ENCODE data around the gene TLR2. TPM values are rescaled to one million over a fixed set of nuclear protein-coding genes. Genes with fewer than 3 reads are reported as not detected.

The TLR2 gene
- total RNA-seq, 4 donors from 2014 or later: 21.7 to 91.5 (median 56.8) TPM

DNA sequence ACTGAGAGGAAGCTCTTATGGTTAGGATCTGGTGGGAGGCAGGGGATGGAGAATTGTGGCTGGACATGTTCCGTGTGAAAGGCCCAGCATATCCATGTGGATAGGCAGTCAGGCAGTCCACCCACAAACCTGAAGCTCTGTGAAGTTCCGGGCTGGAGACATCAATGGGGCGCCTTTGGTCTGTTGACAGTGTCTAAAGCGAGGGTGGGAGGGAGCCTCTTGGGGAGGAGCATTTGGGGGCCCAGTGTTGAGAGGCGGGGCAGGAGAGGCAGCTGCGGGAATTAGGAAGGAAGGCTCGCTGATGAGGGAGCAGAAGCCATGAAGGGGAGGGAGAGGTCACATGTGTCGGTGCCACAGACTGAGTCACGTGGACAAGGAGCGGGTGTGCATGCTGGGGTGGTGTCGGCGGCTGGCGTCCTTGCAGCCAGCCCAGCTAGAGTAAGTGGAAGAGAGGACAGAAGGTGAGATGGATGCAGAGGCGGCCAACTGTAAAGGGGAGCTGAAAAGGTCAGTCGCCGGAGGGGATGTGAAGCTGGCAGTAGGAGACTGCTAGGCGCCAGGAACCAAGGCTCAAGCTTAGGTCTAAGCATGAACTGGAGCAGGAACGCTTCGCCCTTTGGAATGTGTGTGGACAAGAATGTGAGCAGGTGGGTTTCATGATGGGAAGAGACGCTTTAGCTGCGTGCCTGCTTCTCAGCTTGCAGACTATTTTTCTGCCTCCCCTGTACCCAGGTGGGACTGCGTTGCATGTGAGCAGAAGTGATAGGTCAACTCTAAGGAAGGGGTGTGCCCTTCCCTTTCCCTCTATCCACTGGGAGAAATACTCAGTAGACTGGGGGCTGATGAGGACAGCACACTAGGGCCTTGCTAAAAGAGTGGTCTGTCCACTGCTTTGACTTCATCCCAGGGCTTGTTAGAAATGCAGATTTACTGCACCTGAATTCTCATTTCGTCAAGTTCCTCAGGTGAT, 44.0 kb upstream of the TLR2 start:
- TF ChIP-seq, protein P1, sequence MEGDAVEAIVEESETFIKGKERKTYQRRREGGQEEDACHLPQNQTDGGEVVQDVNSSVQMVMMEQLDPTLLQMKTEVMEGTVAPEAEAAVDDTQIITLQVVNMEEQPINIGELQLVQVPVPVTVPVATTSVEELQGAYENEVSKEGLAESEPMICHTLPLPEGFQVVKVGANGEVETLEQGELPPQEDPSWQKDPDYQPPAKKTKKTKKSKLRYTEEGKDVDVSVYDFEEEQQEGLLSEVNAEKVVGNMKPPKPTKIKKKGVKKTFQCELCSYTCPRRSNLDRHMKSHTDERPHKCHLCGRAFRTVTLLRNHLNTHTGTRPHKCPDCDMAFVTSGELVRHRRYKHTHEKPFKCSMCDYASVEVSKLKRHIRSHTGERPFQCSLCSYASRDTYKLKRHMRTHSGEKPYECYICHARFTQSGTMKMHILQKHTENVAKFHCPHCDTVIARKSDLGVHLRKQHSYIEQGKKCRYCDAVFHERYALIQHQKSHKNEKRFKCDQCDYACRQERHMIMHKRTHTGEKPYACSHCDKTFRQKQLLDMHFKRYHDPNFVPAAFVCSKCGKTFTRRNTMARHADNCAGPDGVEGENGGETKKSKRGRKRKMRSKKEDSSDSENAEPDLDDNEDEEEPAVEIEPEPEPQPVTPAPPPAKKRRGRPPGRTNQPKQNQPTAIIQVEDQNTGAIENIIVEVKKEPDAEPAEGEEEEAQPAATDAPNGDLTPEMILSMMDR (IDR thresholded peaks at IDR 0.05; ENCODE audit: low read depth): no peak

DNA sequence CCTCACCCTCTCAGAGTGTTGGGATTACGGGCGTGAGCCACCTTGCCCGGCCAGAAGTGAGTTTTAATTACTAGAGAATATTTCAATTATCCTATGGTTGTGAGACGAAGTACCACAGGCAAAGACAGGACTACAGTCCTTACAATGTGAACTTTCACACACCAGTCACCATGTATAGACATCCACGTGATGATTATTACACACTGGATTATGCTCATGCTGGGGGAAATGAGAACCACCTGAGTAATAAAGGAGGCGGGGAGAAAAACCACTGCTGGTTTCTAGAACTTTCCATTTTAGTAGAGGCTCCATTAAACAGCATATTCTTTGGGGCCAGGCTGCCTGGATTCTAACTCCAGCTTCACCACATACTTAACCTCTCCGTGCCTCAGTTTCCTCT, 42.5 kb upstream of the TLR2 start:
- TF ChIP-seq, protein P1 (IDR thresholded peaks at IDR 0.05; ENCODE audit: low read depth): no peak

DNA sequence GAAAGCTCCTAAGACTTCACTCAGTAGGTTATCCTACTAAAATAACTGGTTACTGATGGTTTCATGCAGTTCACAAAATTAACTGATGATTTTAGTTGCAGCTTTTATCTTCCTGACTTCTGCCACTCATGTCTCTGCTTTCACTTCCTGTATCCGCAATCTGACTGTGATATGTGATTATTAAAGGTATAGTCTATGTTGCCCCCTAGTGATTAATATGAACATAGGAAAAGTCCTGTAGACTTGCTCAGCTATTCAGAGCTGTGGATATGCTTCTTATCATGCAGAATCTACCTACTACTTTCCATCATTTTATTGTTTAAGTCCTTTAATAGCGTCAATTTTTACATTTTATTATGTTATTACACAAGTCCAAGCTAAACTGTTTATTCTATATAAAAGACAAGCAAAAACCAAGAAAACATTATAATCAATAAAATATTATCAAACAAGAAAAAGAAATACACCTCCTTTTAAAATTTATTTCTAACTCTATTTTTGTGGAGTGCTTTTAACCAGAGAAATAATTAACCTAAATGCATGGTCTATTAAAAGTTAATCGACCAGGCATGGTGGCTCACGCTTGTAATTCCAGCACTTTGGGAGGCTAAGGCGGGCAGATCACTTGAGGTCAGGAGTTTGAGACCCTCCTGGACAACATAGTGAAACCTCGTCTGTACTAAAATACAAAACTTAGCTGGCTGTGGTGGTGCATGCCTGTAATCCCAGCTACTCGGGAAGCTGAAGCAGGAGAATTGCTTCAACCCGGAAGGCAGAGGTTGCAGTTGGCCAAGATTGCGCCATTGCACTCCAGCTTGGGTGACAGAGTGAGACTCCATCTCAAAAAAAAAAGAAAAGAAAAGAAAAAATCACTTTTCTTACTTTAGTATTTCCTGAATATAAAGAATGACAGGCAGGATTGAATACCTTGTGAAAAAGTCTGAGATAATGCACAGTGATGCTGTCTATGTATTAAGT, 40.4 kb upstream of the TLR2 start:
- TF ChIP-seq, protein P1 (IDR thresholded peaks at IDR 0.05; ENCODE audit: low read depth): no peak

DNA sequence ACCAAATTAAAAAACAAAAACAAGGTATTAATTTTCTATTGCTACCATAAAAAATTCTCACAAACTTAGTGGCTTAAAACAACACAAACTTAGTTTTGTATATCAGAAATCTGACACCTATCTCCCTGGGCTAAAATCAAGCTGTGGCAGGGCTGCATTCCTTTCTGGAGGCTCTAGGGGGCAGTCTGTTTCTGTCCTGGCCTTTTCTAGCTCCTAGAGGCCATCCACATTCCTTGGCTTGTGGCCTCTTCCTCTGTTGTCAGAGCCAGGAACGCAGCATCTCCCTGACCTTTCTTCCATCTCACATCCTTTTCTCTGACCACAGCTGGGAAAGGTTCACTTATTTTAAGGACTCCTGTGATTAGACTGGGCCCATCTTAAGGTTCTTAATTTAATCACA, 38.9 kb upstream of the TLR2 start:
- TF ChIP-seq, protein P1 (IDR thresholded peaks at IDR 0.05; ENCODE audit: low read depth): no peak

DNA sequence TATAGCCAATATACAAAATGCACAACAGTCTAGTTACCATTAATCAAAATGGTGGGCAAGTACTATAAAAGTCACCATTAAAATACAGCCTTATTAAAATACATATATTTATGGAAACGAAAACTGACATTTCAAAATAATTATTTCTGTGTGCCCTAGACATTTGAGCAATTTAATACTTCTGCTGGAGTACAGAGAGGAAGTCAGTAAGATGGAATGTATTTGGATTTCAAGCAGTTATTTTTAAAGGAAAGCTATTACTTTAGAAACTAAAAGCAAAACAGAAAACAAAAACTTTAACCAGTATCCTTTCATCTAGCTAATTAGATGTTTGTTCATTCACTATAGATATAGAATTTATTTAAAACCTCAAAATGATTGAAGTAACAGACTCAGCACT, 37.8 kb upstream of the TLR2 start:
- TF ChIP-seq, protein P1 (IDR thresholded peaks at IDR 0.05; ENCODE audit: low read depth): no peak

DNA sequence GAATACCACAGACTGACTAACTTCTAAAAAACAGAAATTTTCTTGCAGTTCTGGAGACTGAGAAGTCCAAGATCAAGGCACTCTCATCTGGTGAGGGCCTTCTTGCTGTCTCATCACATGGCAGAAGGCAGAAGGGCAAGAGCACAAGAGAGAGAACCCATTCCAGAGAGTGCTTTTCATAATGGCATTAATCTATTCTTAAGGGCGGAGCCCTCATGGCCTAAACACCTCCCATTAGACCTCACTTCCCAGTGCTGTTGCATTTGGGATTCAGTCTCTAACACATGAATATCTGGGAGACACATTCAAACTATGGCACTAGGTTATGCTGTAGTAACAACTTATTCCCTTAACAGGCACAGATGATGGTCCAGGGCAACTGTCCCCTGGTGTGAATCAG, 37.1 kb upstream of the TLR2 start:
- TF ChIP-seq, protein P1 (IDR thresholded peaks at IDR 0.05; ENCODE audit: low read depth): no peak

DNA sequence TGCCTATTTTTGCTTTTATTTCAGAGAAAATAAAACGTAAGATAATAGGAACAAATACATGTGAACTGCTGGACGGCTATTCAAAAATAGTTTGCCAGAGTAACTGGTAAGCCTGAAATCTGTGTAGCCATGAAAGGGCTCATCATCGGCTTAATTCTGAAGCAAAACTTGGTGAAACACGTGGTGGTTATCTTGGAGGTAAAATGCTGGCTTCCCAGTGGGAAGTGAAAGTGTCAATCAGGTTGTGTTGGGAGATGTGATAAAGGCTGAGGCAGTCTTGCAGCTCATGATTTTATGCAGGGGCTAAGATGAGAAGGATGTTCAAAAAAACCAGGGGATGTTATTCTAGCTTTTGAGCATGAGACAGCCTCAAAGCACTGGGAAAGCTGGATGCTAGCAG, 36.1 kb upstream of the TLR2 start:
- TF ChIP-seq, protein P1 (IDR thresholded peaks at IDR 0.05; ENCODE audit: low read depth): no peak

Data from subcutaneous adipose tissue (tissue), 4 donors.